H1 (cell line): ENCODE data around the gene INTS6. TPM values are rescaled to one million over a fixed set of nuclear protein-coding genes. Genes with fewer than 3 reads are reported as not detected.

Experiments
- GABPA ChIP-seq: IDR thresholded peaks from 2 replicates; pipeline ENCODE4 v1.6.1; 2011; ENCODE audit warnings: mild to moderate bottlenecking, low read length, moderate library complexity, borderline replicate concordance; ENCODE audit not compliant: insufficient read depth
- JUND ChIP-seq: IDR thresholded peaks from 2 replicates; pipeline ENCODE4 v1.6.1; 2011; ENCODE audit warnings: mild to moderate bottlenecking, improper control_type of control experiment, low read length
- POU5F1 ChIP-seq: IDR thresholded peaks from 2 replicates; pipeline ENCODE4 v1.6.1; 2011; ENCODE audit warnings: low read depth, mild to moderate bottlenecking, low read length, moderate library complexity
- RAD21 ChIP-seq, 2 experiments: IDR thresholded peaks in 1 of 2; conservative IDR thresholded peaks in 1 of 2; 2 replicates each; pipeline ENCODE4 v1.6.1; 2011; ENCODE audit warnings: low read depth in 2 of 2, low read length in 2 of 2, improper control_type of control experiment in 1 of 2, inconsistent platforms in 1 of 2, mild to moderate bottlenecking in 1 of 2, moderate library complexity in 1 of 2
- TEAD4 ChIP-seq: IDR thresholded peaks from 2 replicates; pipeline ENCODE4 v1.6.1; 2012; ENCODE audit warnings: low read depth, low read length, inconsistent platforms, mixed read lengths
- USF2 ChIP-seq: IDR thresholded peaks from 2 replicates; pipeline ENCODE4 v1.6.1; 2011; ENCODE audit warnings: low read length, improper control_type of control experiment
- polyA plus RNA-seq, 7 experiments: library from polyadenylated mRNA; depleted of rRNA in 3 of 7; stranded (reverse) in 5 of 7; unstranded in 2 of 7; fragments of >200 nt in 5 of 7; fragments of 200-250 nt in 2 of 7; gene quantifications; 1 replicate in 5 of 7; 2 replicates in 1 of 7; 4 replicates in 1 of 7; pipeline versions ENCODE4 v1.2.1 to v1.2.3, GENCODE V29; 2011 to 2013; ENCODE audit warnings: missing spikeins in 2 of 7, mixed read lengths in 2 of 7
- total RNA-seq: library from RNA; stranded (reverse); fragmentation: NEBNext Ultra II Directional; extraction: Animal tissue kit (Norgen Biotek cat#: 25700); gene quantifications from 2 replicates; pipeline ENCODE4 v1.2.1, GENCODE V29; 2021

The INTS6 gene
- total and polyA plus RNA-seq, 2 of the 8 experiments (the other 6 are each of a cell fraction or from before 2014, with no cell fraction given): 12.6 to 42.8 TPM

- peak; percentile 56 to 58 for TF ChIP-seq RAD21 (IDR thresholded peaks at IDR 0.05 in 1 of 2, conservative IDR thresholded peaks at IDR 0.05 in 1 of 2; ENCODE audit: low read depth in 2 of 2, low read length in 2 of 2)
- no peak for TF ChIP-seq GABPA
- TF ChIP-seq POU5F1: no peak
- no peak for TF ChIP-seq JUND
- TF ChIP-seq USF2: no peak
- no peak for TF ChIP-seq TEAD4
Measured at GRCh38 chr13:51435002-51435578, 17.7 kb downstream of the INTS6 start (continued).
